GM21619 (cell line): ENCODE results near the gene SLC9A4.

Source experiments
- ATAC-seq: cut with Tn5 transposase; IDR thresholded peaks from one replicate; pipeline ENCODE4 v1.9.1; 2021; ENCODE audit not compliant: unreplicated experiment

The SLC9A4 gene

DNA sequence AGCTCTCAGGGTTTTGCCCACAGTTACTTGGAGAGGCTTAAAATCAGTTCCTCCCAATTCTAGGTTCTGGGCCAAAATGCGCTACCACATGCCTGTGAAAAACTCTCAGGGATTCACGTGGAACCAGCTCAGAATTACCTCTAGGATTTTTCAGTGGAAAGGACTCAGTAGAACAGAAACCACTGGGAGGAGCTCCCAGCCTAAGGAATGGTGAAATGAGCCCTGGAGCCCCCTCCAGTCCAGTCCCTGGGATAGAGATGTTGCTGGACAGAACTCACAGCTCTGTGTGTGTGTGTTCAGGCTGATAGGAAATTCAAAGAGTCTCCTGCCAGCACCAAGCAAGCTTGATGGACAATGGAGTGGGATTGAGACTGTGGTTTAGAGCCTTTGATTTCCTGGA lies 21.1 kb upstream of the SLC9A4 start:
- ATAC-seq: no peak

- ATAC-seq: no peak
Observed at GRCh38 chr2:102453501-102453900, 19.5 kb upstream of the SLC9A4 start.

GRCh38 chr2:102455061-102455670 lies 17.9 kb upstream of the SLC9A4 start:
- ATAC-seq: no peak

DNA sequence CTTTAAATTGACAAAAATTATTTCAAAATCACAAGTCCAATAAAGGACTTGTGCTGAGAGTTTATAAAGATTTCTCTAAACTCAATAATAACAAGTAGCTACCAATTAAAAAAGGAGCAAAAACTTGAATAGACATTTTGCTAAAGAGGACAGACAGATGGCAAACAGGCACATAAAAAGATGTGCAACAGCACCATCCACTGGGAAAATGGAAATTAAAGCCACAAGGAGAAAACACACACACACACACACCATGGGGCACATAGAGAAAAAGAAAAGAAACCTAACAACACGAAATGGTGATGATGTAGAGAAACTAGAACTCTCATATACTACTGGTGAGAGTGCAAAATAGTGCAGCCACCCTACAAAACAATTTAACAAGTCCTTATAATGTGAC lies 12.6 kb upstream of the SLC9A4 start:
- ATAC-seq: no peak

GRCh38 chr2:102461188-102461587 lies 11.8 kb upstream of the SLC9A4 start:
- no peak for ATAC-seq

DNA sequence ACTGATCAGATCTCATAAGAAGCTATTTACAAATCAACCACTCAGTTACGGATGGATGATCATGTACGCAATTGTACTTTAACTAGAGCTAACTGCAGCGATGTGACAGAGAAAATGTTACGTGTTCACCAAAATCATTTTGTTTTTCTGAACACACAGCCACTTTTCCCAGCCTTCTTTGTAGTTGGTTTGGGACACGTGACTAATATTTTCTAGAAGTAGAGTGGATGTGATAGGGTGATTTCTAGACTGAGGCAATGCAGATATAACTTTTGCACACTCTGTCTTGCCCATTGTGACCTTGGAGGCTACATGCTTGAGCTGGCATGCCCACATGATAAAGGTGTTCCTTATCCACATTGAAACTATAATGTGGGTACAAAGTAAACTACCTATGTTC lies 9.9 kb upstream of the SLC9A4 start:
- no peak for ATAC-seq

DNA sequence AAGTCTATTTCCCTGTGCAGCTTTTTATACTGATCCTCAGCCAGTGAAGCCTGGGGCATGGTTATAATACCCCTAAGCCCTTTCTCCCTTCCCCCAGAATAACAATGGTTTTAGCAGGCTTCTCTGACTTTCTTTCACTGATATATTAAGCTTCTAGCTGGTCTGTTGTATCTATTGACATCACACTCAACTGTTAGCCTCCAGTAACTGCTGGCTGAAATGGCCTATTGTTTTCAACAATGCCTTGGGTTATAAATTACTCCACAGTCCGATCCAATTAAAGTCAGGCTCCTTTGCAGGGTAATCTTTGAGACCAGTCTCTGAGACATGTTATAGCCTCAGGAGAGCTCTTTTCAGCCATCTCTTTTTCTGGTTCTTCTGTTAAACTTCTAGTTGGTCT lies 2.9 kb upstream of the SLC9A4 start:
- ATAC-seq: no peak

DNA sequence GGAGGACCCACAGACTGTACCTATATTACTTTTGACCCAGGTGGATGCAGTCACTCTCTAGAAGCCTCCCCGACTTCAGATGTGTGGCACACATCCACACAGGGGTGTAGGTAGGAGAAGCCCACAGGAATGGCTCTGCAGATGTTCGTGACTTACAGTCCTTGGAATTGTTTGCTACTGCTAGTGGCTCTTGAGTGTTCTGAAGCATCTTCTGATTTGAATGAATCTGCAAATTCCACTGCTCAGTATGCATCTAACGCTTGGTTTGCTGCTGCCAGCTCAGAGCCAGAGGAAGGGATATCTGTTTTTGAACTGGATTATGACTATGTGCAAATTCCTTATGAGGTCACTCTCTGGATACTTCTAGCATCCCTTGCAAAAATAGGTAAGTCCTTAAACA lies 605 bp downstream of the SLC9A4 start:
- no peak for ATAC-seq

DNA sequence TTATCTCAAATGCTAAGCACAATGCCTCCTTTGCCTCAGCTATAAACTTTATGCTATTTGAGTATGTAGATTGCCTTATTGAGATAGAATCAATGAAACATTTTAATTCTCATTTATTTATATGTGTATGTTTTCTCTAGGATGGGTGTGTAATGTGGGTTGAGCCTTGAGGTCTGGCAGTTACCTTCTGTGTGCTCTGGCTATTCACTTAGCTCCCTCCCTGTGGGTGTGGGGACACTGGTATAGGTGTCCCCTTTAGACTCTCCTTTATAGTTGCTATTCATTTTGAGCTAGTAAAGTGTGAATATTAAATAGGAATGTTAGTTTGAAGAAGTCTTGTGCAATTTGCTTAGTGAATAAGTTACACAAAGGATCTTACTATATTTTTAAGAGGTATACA lies 1.8 kb downstream of the SLC9A4 start:
- ATAC-seq: no peak

GRCh38 chr2:102478686-102479470 lies 5.9 kb downstream of the SLC9A4 start:
- ATAC-seq: no peak

DNA sequence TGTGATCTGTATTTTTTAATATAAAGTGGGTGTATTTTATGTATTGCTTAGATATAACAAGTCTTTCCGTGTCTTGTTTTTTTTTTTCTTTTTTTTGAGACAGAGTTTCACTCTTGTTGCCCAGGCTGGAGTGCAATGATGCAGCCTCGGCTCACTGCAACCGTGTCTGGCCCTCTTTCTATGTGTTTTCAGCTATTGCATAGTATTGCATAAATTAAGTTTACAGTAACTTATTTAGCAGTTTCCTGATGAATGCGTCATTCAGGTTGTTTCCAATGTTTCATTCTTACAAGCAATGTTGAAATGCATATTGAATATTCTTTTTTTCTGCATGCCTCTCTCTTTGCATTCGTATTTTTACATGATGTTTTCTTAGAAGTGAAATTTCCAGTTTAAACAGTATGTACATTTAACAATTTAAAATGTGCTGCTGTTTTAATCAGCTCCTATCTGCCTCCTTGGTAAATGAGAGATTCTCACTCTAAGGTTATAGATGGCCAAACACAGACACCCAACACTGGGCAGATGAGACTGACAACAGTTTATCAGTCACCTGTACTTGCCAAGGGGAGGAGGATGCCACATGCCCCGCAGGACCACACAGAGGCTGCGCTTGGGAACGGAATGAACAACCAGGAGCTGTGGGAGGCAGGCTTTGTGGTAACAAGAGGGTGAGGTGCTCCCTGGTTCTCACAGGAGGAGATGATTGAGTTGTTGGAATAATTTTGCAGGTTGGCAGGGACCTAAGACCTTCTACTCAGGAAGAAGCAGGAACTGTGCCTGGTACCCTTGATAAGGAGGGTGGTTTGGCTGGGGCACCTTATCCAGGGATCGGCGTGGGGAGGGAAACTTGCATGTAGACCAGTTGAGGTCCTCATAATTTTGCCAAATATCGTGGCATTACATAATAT lies 7.5 kb downstream of the SLC9A4 start:
- ATAC-seq: no peak

GRCh38 chr2:102481931-102482330 lies 8.9 kb downstream of the SLC9A4 start:
- ATAC-seq: no peak

- ATAC-seq: no peak
Observed at GRCh38 chr2:102483086-102483485, 10.1 kb downstream of the SLC9A4 start.

DNA sequence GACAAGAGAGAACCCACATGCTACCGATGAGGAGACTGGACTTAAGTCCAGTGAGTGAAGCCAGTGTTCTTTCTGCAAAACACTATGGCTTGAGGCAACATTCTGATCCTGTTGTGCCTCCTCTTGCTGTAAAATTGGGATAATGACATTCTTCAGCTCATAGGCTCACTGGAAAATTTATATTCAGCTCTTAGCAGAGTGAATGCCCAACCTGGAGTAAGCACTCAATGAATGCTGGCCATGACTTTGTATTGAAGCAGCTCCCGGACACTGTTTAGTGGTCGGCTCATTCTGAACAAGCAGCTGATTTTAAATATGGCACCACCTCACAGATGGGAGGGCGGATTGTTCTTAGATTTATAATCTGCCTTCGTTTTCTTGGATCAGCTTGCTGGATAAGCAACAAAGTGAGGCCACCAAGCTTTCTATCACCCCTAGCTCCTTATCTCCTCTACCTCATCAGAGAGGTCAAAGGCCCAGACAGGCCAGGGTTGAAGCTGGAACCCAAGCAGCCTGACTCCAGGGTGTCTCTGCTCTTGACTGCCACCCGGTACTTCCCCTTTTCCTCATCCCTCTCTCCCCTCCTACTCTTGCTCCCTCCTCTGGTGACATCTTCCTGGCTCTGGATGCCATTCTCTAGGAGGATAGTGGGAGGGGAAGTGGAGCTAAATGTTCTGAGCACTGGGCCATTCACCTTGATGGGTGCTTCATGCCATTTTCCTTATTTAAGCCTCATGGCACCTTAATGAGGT lies 11.5 kb downstream of the SLC9A4 start:
- no peak for ATAC-seq

DNA sequence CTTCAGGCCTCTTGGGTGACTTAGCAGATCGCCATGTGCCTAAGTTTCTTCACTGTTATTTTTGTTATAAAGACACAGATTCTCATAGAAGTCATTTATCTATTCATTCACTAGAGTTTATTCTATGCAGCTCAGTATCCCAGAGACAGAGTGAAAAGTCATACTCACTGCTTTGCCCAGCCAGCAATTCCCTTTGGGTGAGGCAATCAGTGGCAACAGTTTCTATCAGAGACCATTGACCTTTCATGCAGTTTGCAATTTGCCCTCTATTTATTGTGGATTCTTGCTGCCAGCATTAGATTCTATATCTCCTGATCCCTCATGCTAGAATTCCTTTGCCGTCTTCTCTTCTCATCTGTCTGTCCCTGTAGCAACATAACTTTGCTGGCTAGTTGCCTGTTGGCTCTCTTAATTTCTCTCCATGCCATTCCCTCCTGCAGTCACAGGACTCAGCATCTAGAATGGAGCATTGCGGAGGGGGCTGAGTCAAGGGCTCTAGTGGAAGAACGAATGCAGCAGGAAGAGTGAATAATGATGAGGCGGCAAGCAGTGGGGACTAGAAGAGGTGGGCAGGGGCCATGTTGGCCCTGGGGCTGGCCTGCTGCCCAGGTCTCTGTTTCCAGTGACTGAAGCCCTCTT lies 12.2 kb downstream of the SLC9A4 start:
- ATAC-seq: no peak

DNA sequence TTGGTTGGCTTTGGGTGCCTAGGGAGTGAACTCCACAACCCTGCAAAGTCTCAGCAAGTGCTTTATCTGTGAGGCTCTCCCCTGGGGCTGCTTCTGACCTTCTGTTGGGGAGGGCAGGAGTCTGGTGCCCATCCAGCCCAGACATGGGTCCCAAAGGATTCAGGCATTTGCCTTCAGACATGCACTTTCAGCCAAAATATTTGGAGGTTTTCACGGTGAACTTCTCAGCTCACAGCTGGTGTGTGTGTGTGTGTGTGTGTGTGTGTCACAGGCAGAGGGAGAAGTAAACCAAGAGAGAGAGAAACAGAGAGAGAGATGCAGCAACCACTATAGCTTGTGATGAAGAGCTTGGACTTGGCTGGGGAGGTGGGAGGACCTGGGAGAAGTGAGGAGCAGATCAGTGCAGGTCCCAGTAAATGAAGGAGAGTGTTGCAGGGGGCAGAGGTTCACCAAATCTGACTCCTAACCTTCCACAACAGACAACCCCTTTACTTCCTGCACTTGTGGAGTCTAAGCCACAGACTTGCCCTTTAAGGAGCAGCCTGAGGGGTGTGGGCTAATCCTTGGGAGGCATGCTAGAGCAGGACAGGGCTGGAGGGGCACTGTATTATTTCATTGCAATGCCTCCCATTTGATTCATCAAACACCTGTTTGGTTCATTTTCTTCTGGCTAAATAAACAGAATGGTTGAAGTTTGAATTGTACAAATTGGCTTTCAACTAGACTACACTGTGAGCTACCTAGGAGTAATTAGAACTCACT lies 14.1 kb downstream of the SLC9A4 start:
- ATAC-seq: no peak

DNA sequence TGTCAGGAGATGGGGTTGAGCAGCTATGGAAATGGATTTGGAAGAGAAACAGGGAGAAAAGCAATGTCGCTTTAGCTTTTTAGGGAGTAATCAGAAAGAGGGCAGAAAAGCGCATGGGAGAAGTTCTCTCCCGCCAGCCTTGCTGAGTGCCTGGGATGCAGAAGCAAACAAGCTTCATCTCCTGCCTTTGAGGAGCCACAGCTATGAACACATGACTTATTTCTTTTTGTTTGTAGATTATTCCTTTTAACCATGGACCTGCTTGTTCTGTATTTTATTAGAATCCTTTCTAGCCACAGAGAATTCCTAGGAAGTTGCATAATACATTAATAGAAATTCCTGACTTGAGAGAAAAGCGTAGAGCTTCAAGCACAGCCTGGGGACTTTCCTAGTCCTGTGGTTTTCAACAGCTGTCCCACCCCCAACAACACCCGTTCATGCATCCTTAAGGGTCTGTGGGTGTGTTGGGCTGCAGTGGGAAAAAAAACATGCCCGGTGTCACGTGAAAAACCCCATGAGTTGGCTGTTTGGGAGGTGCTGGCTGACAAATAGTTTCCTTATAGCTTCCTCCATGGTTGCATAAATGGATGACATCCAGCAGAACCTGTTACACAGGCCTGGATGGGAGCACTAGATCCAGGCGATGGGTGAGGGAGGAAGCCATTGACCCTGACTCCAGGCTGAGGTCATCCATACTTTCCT lies 14.9 kb downstream of the SLC9A4 start:
- no peak for ATAC-seq

- ATAC-seq: no peak
Observed at GRCh38 chr2:102489646-102490045, 16.6 kb downstream of the SLC9A4 start.

- no peak for ATAC-seq
Observed at GRCh38 chr2:102492006-102492405, 19.0 kb downstream of the SLC9A4 start.
